Effector memory CD8-positive, alpha-beta T cell (primary cell): ENCODE data around the gene WNT9A.
A peak's percentile ranks its signal among the peaks of the same experiment; 100 is the strongest.

Experiments used
- ATAC-seq: fragments of 150-1000 bp; cut with Tn5 transposase; replicated peaks from 2 replicates; pipeline ENCODE4 v1.10.0; 2021; ENCODE audit warnings: mild to moderate bottlenecking, moderate library complexity
- DNase-seq, 3 experiments: peaks; one replicate each; pipeline ENCODE4 v3.0.0; 2021
- H3K27ac Mint-ChIP-seq, 2 donors: one replicate each; pipeline ENCODE4 v1.8.0; 2022; ENCODE audit warnings: mild to moderate bottlenecking in 2 of 2, mixed read lengths in 2 of 2, moderate library complexity in 2 of 2
- H3K27me3 Mint-ChIP-seq, 2 donors: one replicate each; pipeline ENCODE4 v1.8.0; 2022; ENCODE audit warnings: mixed read lengths in 2 of 2
- H3K36me3 Mint-ChIP-seq: one replicate; pipeline ENCODE4 v1.8.0; 2022; ENCODE audit warnings: mild to moderate bottlenecking, moderate library complexity, mixed read lengths; ENCODE audit not compliant: insufficient read depth
- H3K4me1 Mint-ChIP-seq, 2 donors: one replicate each; pipeline ENCODE4 v1.8.0; 2022; ENCODE audit warnings: low read depth in 2 of 2, mixed read lengths in 2 of 2
- H3K4me3 Mint-ChIP-seq, 2 donors: one replicate each; pipeline ENCODE4 v1.8.0; 2022; ENCODE audit warnings: mild to moderate bottlenecking in 2 of 2, mixed read lengths in 2 of 2, moderate library complexity in 2 of 2
- H3K9me3 Mint-ChIP-seq, 2 donors: one replicate each; pipeline ENCODE4 v1.8.0; 2022; ENCODE audit warnings: mixed read lengths in 2 of 2

WNT9A gene

GRCh38 chr1:227869279-227869842 lies 78.4 kb downstream of the WNT9A start:
- ATAC-seq, result no peak
- H3K9me3 Mint-ChIP-seq, result peaks cover 0 to 2% of the 10 kb centered on the region in 2 donors
- no peaks in the 10 kb centered on the region for H3K36me3 Mint-ChIP-seq
- H3K4me3 Mint-ChIP-seq, result peak overlapping the region; percentile 67 to 73
- H3K27ac Mint-ChIP-seq, result peak overlapping the region; percentile 6 to 65
- no peak for DNase-seq
- H3K27me3 Mint-ChIP-seq, result peaks cover 12 to 14% of the 10 kb centered on the region in 2 donors
- H3K4me1 Mint-ChIP-seq, result peaks cover 22% of the 10 kb centered on the region in 2 donors
